Progenitor cell of endocrine pancreas (in vitro differentiated cells): ENCODE results near the gene DTX4. TPM values are rescaled to one million over a fixed set of nuclear protein-coding genes. Genes with fewer than 3 reads are reported as not detected.
"Not testable (repeated sequence)": the region's sequence is repeated elsewhere in the genome, so short reads cannot be mapped to it uniquely, and the experiment has no call there.

ENCODE experiments used
- DNase-seq: peaks from one replicate; pipeline ENCODE4 v3.0.0; 2021; ENCODE audit warnings: low spot score; ENCODE audit not compliant: unreplicated experiment
- H3K27ac Mint-ChIP-seq: 2 replicates; pipeline ENCODE4 v1.8.0; 2021; ENCODE audit warnings: mild to moderate bottlenecking, moderate library complexity, mixed read lengths
- H3K27me3 Mint-ChIP-seq: 2 replicates; pipeline ENCODE4 v1.8.0; 2021; ENCODE audit warnings: mixed read lengths
- H3K36me3 Mint-ChIP-seq: 2 replicates; pipeline ENCODE4 v1.8.0; 2022; ENCODE audit warnings: mixed read lengths; ENCODE audit not compliant: insufficient read depth
- H3K4me1 Mint-ChIP-seq: 2 replicates; pipeline ENCODE4 v1.8.0; 2021; ENCODE audit warnings: low read depth, mixed read lengths
- H3K4me3 Mint-ChIP-seq: 2 replicates; pipeline ENCODE4 v1.8.0; 2021; ENCODE audit warnings: low read depth, mild to moderate bottlenecking, moderate library complexity, mixed read lengths
- H3K9me3 Mint-ChIP-seq: 2 replicates; pipeline ENCODE4 v1.8.0; 2021; ENCODE audit warnings: low read depth, mixed read lengths
- CTCF ChIP-seq: fragments of 200-600 bp; sonication (generic); IDR thresholded peaks from one replicate; pipeline ENCODE4 v1.5.0; 2021; ENCODE audit warnings: antibody characterized with exemption, mild to moderate bottlenecking; ENCODE audit not compliant: unreplicated experiment
- long read RNA-seq: library from polyadenylated mRNA; unstranded; transcript quantifications from one replicate; pipeline ENCODE4 v2.0.0, GENCODE V29; 2020
- total RNA-seq: library from RNA; stranded (reverse); gene quantifications from 2 replicates; pipeline ENCODE4 v1.2.1, GENCODE V29; 2021

The DTX4 gene
- 54.5 and 61.6 TPM in 2 replicates for total RNA-seq
- long read RNA-seq, partial matches to known transcripts = 2 of 43 reads
- long read RNA-seq, other reads (novel, unspliced or antisense) = 40 of 43 reads

GRCh38 chr11:59171508-59172322 lies at the start of gene DTX4:
Gene DTX4, plus strand, starts transcription at chr11:59172132. Its CDS starts 464 bp downstream, at chr11:59172596.
- Mint-ChIP-seq H3K4me1 (peaks cover 33% of the 10 kb centered on the region), H3K36me3 (peaks cover 2% of the 10 kb centered on the region), H3K9me3 (no peaks in the 10 kb centered on the region), H3K27me3 (peaks cover 5% of the 10 kb centered on the region), H3K27ac (peak within 1 kb of the TSS; percentile 98), H3K4me3 (peak within 1 kb of the TSS; percentile 95)
- TF ChIP-seq CTCF = peak; percentile 68
- peak; percentile 90 for DNase-seq

GRCh38 chr11:59135648-59136461 lies 36.1 kb upstream of the DTX4 start:
- Mint-ChIP-seq H3K27me3 (no peaks in the 10 kb centered on the region), H3K27ac (peak overlapping the region; percentile 97), H3K4me1 (peaks cover 13% of the 10 kb centered on the region), H3K36me3 (peaks cover 40% of the 10 kb centered on the region), H3K4me3 (peak overlapping the region; percentile 66), H3K9me3 (peaks cover 18% of the 10 kb centered on the region)
- TF ChIP-seq CTCF = peak; percentile 99
- DNase-seq = peak; percentile 86

GRCh38 chr11:59136551-59136950 lies 35.4 kb upstream of the DTX4 start:
- Mint-ChIP-seq H3K4me1 (peaks cover 13% of the 10 kb centered on the region), H3K36me3 (peaks cover 34% of the 10 kb centered on the region), H3K4me3 (peak overlapping the region; percentile 11), H3K9me3 (peaks cover 15% of the 10 kb centered on the region)
- not testable (repeated sequence) for DNase-seq, H3K27me3 Mint-ChIP-seq, H3K27ac Mint-ChIP-seq

GRCh38 chr11:59137190-59137589 lies 34.7 kb upstream of the DTX4 start:
- peak overlapping the region; percentile 14 for H3K27ac Mint-ChIP-seq
- peaks cover 28% of the 10 kb centered on the region for H3K36me3 Mint-ChIP-seq
- no peak for TF ChIP-seq CTCF

GRCh38 chr11:59138643-59139042 lies 33.3 kb upstream of the DTX4 start:
- Mint-ChIP-seq H3K36me3 (peaks cover 13% of the 10 kb centered on the region), H3K27me3 (no peaks in the 10 kb centered on the region), H3K27ac (no peak overlapping the region), H3K4me1 (peaks cover 27% of the 10 kb centered on the region), H3K9me3 (no peaks in the 10 kb centered on the region), H3K4me3 (no peak overlapping the region)
- no peak for TF ChIP-seq CTCF
- DNase-seq = no peak

More at GRCh38 chr11:59137190-59137589, 34.7 kb upstream of the DTX4 start:
- H3K9me3 Mint-ChIP-seq = peaks cover 13% of the 10 kb centered on the region
- peaks cover 16% of the 10 kb centered on the region for H3K4me1 Mint-ChIP-seq
- no peak overlapping the region for H3K4me3 Mint-ChIP-seq
- no peaks in the 10 kb centered on the region for H3K27me3 Mint-ChIP-seq
- DNase-seq = no peak
